OCI-M2 (cell line): ENCODE data around the gene SPTLC3.

Source experiments
- DNase-seq: peaks from one replicate; lab custom pipeline; 2025; ENCODE audit not compliant: unreplicated experiment; lab: John Stamatoyannopoulos, UW

The SPTLC3 gene

GRCh38 chr20:13174402-13174801 is 165.6 kb downstream of the SPTLC3 start:
- DNase-seq: no peak

GRCh38 chr20:13180986-13181889 is 172.5 kb downstream of the SPTLC3 start:
- no peak for DNase-seq

- DNase-seq: no peak
Measured at GRCh38 chr20:13183005-13183404, 174.2 kb downstream of the SPTLC3 start.

GRCh38 chr20:13186043-13186774 is 177.4 kb downstream of the SPTLC3 start:
- no peak for DNase-seq

- DNase-seq: no peak
Measured at GRCh38 chr20:13187899-13188298, 179.1 kb downstream of the SPTLC3 start.

- DNase-seq: no peak
Measured at GRCh38 chr20:13199279-13199678, 190.5 kb downstream of the SPTLC3 start.

- no peak for DNase-seq
Measured at GRCh38 chr20:13200767-13201500, 192.2 kb downstream of the SPTLC3 start.

GRCh38 chr20:13202565-13202964 is 193.8 kb downstream of the SPTLC3 start:
- no peak for DNase-seq

- DNase-seq: no peak
Measured at GRCh38 chr20:13205425-13205824, 196.7 kb downstream of the SPTLC3 start.

GRCh38 chr20:13205848-13206434 is 197.2 kb downstream of the SPTLC3 start:
- no peak for DNase-seq

GRCh38 chr20:13207016-13207415 is 198.2 kb downstream of the SPTLC3 start:
- DNase-seq: no peak

GRCh38 chr20:13211956-13212618 is 203.3 kb downstream of the SPTLC3 start:
- no peak for DNase-seq

GRCh38 chr20:13212750-13213149 is 204.0 kb downstream of the SPTLC3 start:
- no peak for DNase-seq

GRCh38 chr20:13213335-13213734 is 204.6 kb downstream of the SPTLC3 start:
- no peak for DNase-seq

GRCh38 chr20:13216533-13216932 is 207.8 kb downstream of the SPTLC3 start:
- no peak for DNase-seq
